NCI-H2081 (cell line): ENCODE measurements around the gene PHACTR1.
A peak's percentile ranks its signal among the peaks of the same experiment; 100 is the strongest.

Source experiments
- DNase-seq, 2 experiments: peaks; one replicate each; lab custom pipeline; 2025; lab: John Stamatoyannopoulos, UW

PHACTR1 gene

DNA sequence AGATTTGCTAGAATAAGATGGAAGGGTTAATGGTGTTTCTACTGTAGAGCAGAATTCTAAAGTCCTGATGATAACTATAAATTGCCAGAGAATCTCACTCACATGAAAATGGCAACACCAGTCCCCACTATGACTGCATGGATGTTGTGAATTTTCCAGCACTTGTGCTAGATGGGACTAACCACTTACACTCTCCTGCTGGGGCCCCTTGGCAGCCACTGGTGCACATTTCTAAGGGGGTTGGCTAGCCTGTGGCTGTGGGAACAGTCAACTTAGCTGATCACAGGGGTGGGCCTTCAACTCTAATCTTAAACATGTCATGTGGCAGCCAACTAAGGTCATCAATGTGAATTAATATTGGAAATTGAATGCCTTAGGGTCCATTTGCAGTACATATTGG is 271.2 kb downstream of the PHACTR1 start:
- no peak for DNase-seq

DNA sequence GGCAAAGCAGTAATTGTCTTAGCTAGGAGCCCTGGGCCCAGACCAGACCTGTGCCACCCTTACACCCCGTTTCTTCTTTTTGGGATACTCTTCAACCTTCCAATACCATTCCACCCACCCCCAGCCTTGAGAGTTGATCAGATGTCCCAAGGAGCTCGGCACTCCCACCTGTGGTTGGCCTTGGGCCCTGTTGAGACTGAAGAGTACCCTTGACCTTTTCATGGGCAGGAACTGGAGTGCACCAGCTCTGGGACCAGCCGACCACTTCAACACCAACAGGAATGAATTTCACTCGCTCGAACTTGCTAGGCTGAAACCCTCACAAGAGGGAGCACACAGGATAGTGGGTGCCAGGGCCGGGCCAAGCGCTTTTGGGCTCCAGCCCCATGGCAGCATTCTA is 273.6 kb downstream of the PHACTR1 start:
- no peak for DNase-seq

DNA sequence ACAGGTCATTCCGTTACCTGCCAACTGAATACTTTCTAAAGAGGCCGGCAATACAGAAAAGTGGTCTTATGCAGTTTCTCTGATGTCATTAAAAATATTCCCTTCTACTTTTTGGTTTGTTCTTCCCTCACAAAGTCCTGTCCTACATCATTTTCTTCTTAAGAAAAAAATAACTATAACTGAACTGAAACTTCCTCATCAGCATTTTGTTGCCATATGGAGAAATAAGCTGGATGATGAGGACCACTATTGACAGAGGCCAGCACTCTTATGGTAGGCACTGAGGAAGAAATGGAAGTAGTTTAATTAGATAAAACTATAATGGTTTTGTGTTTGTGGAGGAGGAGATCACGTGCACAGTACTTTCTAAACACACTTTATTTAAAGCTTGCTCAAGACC is 274.9 kb downstream of the PHACTR1 start:
- DNase-seq: no peak

DNA sequence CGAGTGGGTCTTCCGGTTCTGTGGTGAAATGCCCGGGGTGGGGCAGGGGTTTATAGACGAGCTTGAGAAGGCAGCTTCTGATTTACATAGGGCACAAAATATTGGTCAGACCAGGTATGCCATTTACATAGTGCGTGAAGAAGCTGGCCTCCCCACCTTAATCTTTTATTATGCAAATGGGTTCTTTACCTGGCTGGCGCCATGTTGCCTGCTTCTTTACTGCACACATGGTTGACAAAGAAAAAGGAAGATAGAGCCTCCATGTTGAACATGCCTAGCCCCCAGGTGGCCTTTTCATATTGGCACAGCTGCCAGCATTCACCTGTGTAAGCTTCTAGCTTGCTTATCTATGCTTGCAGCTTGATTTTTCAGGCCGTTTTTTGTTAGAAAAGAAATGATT is 276.2 kb downstream of the PHACTR1 start:
- DNase-seq: peak; percentile 9 to 28

DNA sequence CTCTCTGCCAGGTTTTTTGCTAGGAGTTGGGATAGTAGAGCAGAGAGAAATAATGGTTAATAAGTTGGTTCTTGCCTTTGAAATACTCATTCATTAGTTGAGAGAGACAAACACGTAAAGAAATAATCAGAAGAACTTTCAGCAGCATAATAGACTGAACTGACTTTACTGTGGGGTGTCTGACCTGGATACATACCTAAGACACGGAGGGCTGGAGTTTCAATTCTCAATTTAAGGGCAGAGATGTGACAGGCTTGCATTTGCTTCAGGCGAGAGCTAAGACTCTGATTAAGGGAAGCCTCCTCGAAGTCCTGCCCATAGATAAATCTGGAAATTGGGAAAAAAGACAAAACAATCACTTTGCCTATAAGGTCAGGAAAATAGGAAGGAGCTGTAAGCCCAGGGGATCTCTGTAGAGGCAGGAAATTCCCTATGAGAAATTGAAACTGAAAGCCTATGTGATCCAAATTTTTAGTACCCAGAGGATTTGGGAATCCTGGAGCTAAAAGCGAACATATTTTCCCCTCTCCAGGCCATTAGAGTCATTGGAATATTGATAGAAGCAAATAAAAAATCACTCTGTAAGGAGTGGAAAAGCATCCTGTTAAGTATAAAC is 276.8 kb downstream of the PHACTR1 start:
- no peak for DNase-seq

DNA sequence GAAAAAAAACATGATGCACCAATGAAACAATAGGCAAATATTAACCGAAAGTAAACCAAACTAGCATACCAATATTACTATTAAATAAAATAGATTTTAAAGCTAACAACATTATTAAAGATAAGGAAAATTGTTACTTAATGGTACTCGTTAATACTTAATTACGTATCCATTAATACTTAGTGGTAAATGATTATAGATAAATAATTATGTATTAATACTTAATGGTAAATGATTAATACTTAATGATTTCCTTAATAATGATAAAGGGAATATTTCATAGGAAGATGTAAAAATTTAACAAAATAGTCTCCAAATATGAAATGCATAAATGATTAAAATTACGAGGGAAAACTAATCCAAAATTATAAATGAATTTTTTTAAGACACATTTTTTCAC is 278.9 kb downstream of the PHACTR1 start:
- no peak for DNase-seq

DNA sequence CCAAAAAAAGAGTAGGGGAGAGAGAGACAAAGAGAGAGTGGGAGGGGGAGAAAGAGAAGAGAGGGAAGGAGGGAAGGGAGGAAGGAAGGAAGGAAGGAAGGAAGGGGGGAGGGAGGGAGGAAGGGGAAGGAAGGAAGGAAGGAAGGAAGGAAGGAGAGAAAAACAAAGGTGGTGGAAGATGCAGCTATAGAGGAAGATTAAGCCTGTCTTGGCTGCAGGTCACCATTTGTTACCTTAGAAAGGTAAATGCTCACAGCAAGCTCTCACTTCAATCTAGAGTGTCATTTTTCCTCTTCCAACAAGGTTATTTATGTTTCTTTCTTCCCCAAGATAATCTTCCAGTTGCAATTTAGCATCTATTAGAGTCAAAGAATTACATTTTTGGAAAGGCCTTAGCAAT is 284.0 kb downstream of the PHACTR1 start:
- no peak for DNase-seq

DNA sequence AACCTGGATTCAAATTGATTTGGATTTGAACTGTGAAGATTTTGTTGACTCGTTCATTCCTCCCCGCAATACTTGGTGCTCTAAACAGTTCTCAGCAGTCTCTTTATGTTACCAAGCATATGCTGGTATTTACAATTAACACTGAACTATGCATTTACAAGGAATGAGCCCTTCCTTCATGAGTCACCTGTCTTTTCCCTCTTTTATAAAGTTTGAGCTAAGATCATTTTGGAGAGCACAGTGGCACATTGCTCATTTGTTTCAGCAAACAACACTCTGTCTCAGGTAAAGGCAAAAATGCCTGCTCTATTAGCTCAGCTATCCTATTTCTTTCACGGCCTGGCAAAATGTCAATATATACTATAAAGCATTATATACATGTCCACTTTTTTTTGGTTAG is 285.4 kb downstream of the PHACTR1 start:
- DNase-seq: no peak

DNA sequence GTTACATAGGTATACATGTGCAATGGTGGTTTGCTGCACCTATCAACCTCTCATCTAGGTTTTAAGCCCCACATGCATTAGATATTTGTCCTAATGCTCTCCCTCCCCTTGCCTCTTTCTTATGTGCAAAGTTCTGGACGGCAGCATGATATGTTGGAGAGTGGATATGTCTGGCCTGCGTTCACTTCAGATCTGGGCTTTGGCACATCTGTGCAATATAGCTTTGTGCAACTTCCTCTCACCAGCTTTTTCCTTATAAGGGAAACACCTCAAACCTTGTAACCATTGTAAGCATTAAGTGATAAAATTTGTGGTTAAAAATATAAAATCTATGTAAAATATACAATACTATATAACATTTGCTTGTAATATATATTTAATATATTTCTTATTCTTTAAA is 288.0 kb downstream of the PHACTR1 start:
- DNase-seq: no peak

DNA sequence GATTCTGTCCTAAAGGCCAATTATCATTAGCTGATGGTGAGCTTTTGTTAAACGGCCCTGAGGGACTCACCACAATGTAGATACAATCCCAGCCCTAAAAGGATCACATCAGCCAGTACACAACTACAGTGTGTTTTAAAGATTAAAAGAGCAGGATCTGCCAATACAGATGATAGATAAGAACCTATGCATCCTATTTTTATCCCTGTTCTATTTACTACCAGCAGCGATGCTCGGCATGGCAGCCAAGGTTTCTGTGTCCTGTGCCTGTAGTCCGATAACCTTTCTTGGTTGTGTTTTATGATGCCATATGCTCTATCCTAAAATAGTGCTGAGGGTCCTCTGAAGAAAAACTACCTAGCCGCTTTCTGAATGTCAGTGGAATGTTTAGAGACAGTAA is 289.4 kb downstream of the PHACTR1 start:
- DNase-seq: peak; percentile 74 to 95

DNA sequence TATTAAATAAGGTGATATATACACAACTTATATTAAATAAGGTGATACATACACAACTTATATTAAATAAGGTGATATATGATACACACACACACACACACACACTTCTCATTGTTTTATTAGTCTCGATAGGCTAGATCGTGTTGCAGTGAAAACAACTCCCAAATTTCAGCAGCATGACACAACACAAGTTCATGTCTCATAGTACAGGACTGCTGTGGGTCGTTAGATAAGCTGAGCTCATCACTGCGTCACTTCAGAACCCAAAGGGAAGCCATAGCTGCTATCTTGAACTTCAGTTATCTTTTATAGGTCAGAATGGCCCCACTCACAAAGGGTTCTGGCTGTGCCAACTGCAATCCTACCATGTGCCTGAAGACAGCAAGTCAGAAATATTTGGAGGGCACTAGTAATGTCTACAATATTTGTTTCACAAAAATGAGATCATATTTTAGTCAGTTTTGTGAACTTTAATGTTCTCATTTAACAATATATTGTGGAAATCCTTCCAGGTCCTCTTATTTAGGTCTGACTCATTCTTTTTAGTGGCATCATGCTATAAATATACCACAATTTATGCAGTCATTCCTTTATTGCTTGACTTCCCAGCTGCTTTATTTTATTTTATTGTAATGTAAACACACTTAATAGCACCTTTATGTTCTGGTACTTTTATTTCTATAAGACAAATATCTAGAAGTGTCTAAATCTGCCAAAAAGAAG is 290.2 kb downstream of the PHACTR1 start:
- peak in 1 of 2 experiments; percentile 41 for DNase-seq

DNA sequence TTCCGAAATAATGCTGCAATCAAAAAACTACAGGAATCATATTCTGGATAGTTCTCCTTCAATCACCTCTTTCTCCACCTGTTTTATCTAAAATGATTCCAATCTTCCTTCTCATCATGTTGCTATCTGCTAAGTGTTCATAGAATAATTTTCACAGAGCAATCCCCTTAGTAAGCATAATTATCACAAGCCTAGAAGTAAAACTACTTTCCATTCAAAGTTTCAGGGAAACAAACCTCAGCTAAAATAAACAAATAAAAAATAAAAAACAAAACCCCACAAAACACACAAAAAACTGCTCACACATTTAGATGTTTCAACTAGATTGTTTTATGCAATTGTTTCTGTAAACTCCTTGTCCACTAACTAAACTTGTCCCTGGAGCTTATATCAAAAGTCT is 291.2 kb downstream of the PHACTR1 start:
- DNase-seq: no peak

DNA sequence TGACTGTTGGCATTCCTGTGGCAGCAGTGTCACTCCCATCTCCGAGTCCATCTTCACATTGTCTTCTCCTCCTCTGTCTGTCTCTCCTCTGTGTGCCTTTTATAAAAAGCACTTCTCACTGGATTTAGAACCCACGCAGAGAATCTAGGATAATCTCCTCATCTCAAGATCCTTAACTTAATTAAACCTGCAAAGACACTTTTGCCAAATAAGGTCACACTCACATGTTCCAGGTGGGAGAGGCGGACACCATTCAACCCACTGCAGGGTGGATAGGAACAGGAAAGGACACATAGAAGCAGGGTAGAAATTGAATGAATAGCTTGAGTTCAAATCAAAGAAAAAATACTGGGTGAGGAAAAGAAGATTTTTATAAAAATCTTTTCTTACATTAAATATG is 292.5 kb downstream of the PHACTR1 start:
- DNase-seq: no peak

DNA sequence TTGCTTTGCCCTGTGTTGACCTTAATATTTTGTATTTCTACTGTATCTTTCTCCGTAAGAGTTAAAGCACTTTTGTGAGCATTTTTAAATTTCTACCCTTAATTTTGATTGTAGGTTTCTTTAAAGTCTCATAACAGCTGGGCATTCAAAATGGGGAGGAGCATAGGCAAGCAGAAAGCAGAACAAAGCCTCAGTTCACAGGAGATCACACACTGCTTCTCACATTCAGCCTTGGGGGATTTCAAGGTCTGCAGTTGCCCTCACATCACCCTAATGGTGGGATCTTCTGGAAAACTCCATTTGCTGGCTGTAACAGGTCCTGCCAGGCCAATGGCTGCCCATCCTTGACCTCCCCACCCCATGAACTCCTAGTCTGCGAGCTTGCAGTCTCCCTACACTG is 292.9 kb downstream of the PHACTR1 start:
- DNase-seq: no peak

DNA sequence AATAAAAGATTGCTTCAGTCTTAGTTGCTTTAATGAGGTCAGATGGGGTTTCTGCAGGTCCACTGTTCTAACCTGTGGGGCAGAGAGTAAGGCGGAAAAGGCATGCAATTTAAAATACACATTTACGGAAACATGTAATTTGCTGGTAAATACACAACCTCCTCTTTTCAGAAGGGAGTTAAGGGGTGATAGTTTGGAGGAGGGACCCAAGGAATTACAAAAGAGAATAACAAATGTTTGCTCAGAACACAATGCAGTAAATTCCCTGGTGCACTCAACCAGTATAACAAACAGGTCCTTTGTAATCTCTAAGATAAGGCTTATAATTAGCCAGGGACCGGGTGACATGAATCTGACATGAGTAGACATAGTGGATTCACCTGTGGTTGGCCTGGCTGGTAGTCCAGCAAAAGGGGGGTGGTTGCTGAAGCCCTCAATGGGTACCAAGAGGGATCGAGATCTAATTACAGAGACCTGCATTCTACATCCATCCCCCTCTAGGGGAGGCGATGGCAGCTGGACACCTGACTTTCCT is 295.1 kb downstream of the PHACTR1 start:
- peak; percentile 73 to 90 for DNase-seq

DNA sequence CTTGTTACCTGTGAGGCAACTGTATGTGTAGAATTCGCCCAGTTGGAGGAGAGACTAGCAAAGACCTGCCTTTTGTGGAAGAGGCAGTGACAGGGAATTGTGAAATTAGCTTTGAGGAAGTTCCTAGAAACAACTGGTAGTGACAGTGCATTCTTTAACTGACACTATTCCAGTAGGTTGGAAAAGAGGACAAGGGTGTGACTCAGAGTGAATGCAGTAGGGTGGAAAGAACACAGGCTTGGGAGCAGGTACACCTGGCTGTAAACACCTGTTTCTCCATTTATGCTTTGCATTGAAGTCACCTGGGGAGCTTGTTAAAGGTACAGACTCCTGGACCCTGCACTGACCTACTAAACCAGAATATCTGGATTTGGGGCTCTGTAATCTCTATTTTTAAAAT is 295.7 kb downstream of the PHACTR1 start:
- DNase-seq: peak in 1 of 2 experiments; percentile 30

DNA sequence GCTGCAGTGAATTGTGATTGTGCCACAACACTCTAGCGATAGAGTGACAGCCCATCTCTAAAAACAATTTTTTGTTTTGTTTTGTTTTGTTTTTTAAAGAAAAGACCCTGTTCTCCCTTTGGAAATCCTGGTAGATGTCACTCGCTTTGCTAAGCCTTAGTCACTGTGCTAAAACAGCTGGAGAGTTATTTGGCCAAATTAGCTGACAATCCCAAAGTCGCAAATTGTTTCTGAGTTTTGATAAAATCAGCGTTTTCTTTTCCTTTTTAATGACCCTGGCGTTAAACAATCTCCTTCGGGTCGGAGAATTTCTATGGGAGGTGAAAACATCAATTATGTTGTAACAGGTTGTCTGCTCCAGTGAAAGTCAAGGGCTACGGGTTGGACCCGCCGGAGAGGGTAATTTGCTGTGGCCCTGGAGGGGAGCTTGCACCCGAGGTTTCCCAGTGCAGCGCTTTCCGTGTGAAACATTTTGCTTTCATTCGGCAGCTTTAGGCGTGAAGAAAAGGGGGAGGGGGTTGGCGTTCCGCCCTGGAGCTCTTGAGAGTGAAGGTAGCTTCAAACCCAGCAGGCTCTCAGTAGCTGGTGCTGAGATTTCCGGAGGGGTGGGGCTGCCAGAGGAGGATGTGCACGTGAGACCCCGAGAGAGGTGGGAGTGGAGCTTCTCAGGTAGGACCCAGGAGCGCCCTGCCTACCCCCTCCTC is 296.6 kb downstream of the PHACTR1 start:
- DNase-seq: no peak

DNA sequence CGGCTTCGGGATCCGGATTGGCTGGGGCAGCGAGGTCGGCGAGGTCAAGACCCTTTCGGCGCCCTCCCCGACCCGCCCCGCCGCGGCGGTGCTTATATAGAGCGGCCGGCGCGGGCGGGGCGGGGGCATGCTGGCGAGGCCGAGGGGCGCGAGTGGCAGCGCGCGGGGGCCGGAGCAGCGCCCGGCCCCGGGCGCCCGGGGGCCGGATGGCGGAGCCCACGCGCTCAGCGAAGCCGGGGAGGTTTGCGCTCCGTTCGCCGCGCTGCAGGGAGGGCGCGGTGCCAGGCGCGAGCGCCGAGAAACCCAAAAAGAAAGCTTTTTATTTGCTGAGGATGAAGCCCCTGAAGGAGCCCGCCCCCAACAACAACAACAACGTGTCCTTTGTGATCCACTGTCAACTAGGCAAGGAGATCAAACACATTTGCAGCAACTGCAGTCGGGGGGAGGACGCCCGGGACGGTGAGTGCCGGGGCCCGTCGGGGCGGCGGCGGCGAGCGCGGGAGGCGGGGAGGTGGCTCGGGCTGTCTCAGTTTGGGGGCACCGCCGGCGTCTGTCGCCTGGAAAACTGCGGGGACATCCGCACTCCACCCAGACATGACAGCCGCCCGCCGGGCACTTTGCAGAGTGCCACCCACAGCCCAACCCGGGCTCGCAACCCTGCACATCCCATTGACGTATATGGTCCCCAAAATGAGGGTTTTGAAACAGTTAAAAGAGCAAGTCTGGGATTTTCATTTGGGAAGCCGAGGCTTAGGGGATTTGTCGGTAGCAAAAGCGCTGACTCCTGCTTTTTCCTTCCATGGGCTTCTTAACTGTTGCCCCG is 297.3 kb downstream of the PHACTR1 start:
- no peak for DNase-seq

DNA sequence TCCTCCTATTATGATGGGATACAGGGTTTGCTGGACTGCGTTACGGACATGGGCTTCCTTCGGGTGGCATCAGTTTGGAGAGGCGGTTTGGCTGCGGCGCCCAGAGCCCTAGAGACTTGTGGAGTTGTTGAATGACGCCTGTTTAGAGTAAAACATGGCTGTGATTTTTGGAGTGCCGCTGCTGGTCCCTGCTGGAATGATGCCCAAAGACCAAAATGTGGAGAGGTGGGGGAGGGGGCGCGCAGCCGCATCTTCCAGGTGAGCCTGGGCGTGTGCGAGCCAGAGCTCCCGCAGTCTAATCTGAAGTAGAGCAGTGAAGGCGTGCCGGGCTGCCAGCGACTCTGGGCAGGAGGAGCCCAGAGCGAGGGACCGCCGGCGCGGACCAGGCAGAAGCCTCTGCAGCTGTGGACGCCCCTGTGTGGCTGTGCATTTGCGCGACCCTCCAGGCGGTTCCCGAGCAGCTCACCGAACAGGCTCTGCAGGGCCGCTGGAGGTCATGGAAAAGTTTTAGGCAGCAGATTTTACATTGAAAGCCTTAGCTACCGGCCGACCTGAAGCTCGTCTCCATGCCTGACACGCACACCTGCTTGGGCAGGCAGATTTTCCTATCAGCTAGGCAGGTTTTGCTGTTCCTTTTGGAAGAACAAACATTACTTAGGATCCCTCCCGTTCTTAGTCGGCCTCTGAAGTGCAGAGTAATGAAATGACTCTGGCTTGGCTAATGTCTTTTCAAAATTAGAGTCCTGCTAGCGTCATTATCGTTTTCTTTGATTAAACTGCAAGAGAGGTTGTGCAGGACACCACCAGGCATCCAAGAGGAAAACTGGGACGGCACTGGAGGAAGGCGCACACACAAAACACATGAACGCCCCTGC is 298.2 kb downstream of the PHACTR1 start:
- no peak for DNase-seq

DNA sequence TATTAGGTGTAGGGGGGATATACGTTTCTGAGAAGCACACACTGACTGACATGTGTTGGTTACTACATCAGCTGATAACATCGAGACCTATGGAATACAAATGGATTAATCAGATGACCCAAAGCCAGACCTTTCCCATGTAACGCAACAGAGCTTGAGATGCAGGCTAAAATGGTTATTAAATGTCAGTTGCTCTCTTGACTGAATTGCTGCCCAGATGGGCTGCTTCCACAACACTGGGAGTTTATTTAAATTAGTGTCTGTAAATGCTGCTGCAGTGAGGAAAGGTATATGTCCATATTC is 298.8 kb downstream of the PHACTR1 start:
- no peak for DNase-seq

DNA sequence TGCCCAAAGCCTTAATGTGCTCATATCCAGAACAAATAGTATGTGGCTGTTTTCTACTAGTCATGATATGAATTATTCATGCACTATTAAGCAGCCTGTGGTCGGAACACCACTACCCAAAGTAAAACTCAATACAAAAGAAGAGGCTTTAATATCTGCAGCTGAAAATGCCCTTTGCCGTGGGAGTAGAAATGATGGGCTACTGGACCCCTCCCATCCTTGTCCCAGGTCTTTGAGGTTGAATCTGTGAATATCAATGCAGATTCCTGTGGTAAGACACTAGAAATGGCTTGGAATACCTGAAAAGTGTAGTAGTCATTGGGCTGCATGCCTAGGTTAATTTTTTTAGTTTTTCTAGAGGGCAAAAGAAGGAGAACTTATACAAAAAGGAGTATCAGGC is 308.0 kb downstream of the PHACTR1 start:
- DNase-seq: no peak
